Pancreas (tissue), 10 donors: ENCODE results near the gene CTDSPL. TPM values are rescaled to one million over a fixed set of nuclear protein-coding genes. Genes with fewer than 3 reads are reported as not detected.

Source experiments
- ATAC-seq, 4 donors: fragments of 200-7000 bp; cut with Tn5 transposase; one replicate each; pipeline versions ENCODE4 v1.8.0 to v1.9.1; 2020; ENCODE audit warnings: mild to moderate bottlenecking in 4 of 4, moderate library complexity in 4 of 4
- DNase-seq, 6 donors: peaks; one replicate each; pipeline ENCODE4 v3.0.0-alpha.2; 2020
- FAIRE-seq: peaks from 2 replicates; lab custom pipeline; 2012; peaks lifted over from hg19 to GRCh38; lab: Jason Lieb, UNC
- H3K27ac ChIP-seq, 4 donors: fragments of 200-600 bp; sonication (generic); 1 replicate in 3 of 4; 2 replicates in 1 of 4; pipeline versions ENCODE4 v1.5.0 to v1.8.0; 2020
- H3K27me3 ChIP-seq, 4 donors: fragments of 200-600 bp; one replicate each; pipeline ENCODE4 v1.8.0; 2021
- H3K36me3 ChIP-seq, 3 donors: fragments of 200-600 bp; sonication (generic) in 1 of 3; one replicate each; pipeline versions ENCODE4 v1.5.0 to v1.8.0; 2020 to 2021
- H3K4me1 ChIP-seq, 3 donors: fragments of 200-600 bp; one replicate each; pipeline ENCODE4 v1.8.0; 2021
- H3K4me3 ChIP-seq, 4 donors: fragments of 200-600 bp; sonication (generic) in 2 of 4; one replicate each; pipeline versions ENCODE4 v1.5.0 to v1.8.0; 2020 to 2021
- H3K9me3 ChIP-seq, 4 donors: fragments of 200-600 bp; one replicate each; pipeline ENCODE4 v1.8.0; 2021
- CTCF ChIP-seq, 4 donors: fragments of 200-600 bp; sonication (generic) in 3 of 4; IDR thresholded peaks; one replicate each; pipeline versions ENCODE4 v1.5.0 to v1.8.0; 2021; ENCODE audit warnings: antibody characterized with exemption in 4 of 4
- WGBS, 2 donors: extraction: QIAGEN DNeasy Blood & Tissue Kit; methylation state at CpG; one replicate each; pipeline ENCODE4 v1.1.7; 2013; 5-methylcytosine and 5-hydroxymethylcytosine counted together
- intact Hi-C, 3 donors: fragments of 100-400 bp; cut with DNase I; formaldehyde crosslinking; loops; one replicate each; pipeline versions ENCODE4 v1.11.1 to v1.14.2; 2022
- polyA plus RNA-seq, 2 donors: library from polyadenylated mRNA; stranded (reverse); fragments of 200-250 nt; gene quantifications; one replicate each; pipeline ENCODE4 v1.2.3, GENCODE V29; 2013
- total RNA-seq, 6 donors: library from RNA; stranded (reverse); fragmentation: NEBNext Ultra II Directional in 4 of 6; extraction: Animal tissue kit (Norgen Biotek cat#: 25700) in 4 of 6; gene quantifications; one replicate each; pipeline versions ENCODE4 v1.2.1 to v1.2.4, GENCODE V29; 2021 to 2023
- donor health status: healthy with polysubstance abuse.
- donor health status: DM: no; HTN: no; CAD: no; lungs with moderate emphysema.
- donor health status: DM: no; HTN: no; CAD: no.
- donor health status: control.
- donor health status: control.
- donor health status: Bipolar disorder and iron deficiency.
- donor health status: DM: yes; HTN: yes; CAD: no.
- donor health status: DM: no; HTN: no; CAD: no.
- donor health status: DM: no; HTN: no; CAD: no.
- donor health status: DM: yes; HTN: yes; CAD: no.

The CTDSPL gene
- total and polyA plus RNA-seq, 8 donors, result 8.4 to 34.8 (median 15.4) TPM

DNA sequence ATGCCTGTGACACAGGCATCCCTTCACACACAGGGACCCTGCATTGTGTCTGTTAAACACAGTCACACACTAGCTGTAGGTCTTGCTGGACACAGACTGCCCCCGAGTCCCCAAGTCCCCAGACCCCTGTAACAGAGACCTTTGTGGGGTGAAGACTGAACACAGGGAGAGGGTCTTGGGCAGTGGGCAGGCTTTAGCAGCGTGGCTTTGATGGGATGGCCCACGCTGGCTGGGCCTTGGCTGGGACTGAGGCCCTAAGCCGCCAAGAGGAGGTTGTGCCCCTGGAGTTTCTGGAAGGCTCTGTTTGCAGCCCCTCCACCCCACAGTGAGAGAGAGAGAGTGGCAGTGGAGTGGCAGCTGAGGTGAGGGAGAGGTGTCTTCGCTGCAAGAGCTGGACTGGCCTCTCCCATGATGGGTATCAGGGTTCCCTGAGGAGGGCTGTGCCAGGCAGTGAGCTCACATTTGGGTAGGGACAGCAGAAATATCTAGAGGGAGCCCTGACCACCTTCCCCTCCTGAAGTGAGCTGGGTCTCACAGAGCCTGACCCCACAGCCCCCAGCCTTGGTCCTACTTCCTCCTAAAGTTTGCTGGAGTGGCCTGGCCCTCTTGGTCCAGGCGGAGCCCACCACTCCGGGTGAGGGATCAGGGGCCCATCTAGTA is 128.3 kb downstream of the CTDSPL start:
- TF ChIP-seq CTCF (IDR thresholded peaks at IDR 0.05), result no peak
- intact Hi-C loops, result no loop called here
- Histone ChIP-seq H3K4me3 (no peak overlapping the region), H3K4me1 (peaks cover 23 to 32% (median 30%) of the 10 kb centered on the region in 3 donors), H3K36me3 (no peaks in the 10 kb centered on the region), H3K9me3 (no peaks in the 10 kb centered on the region), H3K27me3 (no peaks in the 10 kb centered on the region), H3K27ac (no peak overlapping the region)
- no peak for ATAC-seq
- peak in 1 of 6 donors; percentile 12 for DNase-seq
- WGBS, 2 donors, result 95 to 96% methylated on average over 7 of the region's 7 CpGs
- FAIRE-seq, result no peak

DNA sequence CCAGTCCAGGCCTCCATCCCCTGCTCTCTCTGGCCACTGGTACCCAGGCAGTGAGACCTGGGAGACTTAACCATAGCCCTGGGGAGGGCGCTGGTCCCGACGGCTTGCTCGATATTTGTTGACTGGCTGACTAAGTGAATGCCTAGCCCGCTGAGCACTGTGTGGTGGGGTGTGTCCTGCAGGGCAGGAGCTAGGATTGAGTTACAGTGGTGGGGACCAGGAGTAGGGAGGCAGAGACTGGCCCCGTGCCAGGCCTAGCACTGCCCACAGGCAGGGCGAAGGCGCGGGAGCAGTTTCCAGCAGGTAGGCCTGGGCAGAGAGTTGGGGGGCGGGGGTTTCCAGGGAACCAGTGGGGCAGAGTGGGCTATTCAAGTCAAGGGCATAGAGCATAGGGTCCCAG is 128.8 kb downstream of the CTDSPL start, which contains the start of gene VILL:
Gene VILL (plus strand): TSS at position 260 of the 400 bp plus-strand sequence. CDS start 2,887 bp downstream, outside the sequence.
- Histone ChIP-seq H3K27ac (no peak within 1 kb of the TSS), H3K36me3 (no peaks in the 10 kb centered on the region), H3K27me3 (no peaks in the 10 kb centered on the region), H3K9me3 (no peaks in the 10 kb centered on the region), H3K4me3 (no peak within 1 kb of the TSS), H3K4me1 (peaks cover 18 to 27% (median 24%) of the 10 kb centered on the region in 3 donors)
- FAIRE-seq (no peak), ATAC-seq (peak in 1 of 4 donors; percentile 6), DNase-seq (peak in 4 of 6 donors; percentile 43 to 74 (median 61))
- intact Hi-C loops, result no loop called here
- 71 to 80% methylated on average over 10 of the region's 10 CpGs for whole genome bisulfite sequencing, 2 donors
- no peak for TF ChIP-seq CTCF (IDR thresholded peaks at IDR 0.05)

GRCh38 chr3:37991109-37991508 is 129.4 kb downstream of the CTDSPL start:
- WGBS, 2 donors, result 80 to 87% methylated on average over 6 of the region's 6 CpGs
- DNase-seq (peak in 1 of 6 donors; percentile 14), FAIRE-seq (no peak), ATAC-seq (no peak)
- no peak overlapping the region for H3K27ac ChIP-seq
- no peak for TF ChIP-seq CTCF (IDR thresholded peaks at IDR 0.05)
- no peaks in the 10 kb centered on the region for H3K9me3 ChIP-seq
- H3K4me3 ChIP-seq, result no peak overlapping the region
- H3K27me3 ChIP-seq, result no peaks in the 10 kb centered on the region
- intact Hi-C loops, result no loop called here
- H3K4me1 ChIP-seq, result peaks cover 12 to 21% (median 20%) of the 10 kb centered on the region in 3 donors
- no peaks in the 10 kb centered on the region for H3K36me3 ChIP-seq

GRCh38 chr3:37991823-37992222 is 130.1 kb downstream of the CTDSPL start:
- no peak for TF ChIP-seq CTCF (IDR thresholded peaks at IDR 0.05)
- no peaks in the 10 kb centered on the region for H3K9me3 ChIP-seq
- H3K4me3 ChIP-seq, result no peak overlapping the region
- 87 to 94% methylated on average over 7 of the region's 7 CpGs for whole genome bisulfite sequencing, 2 donors
- ATAC-seq, result no peak
- no peaks in the 10 kb centered on the region for H3K27me3 ChIP-seq
- intact Hi-C loops, result no loop called here
- H3K27ac ChIP-seq, result no peak overlapping the region
- peak in 3 of 6 donors; percentile 13 to 58 (median 47) for DNase-seq
- peaks cover 5 to 14% (median 13%) of the 10 kb centered on the region in 3 donors for H3K4me1 ChIP-seq
- H3K36me3 ChIP-seq, result no peaks in the 10 kb centered on the region
- FAIRE-seq, result no peak
